GM23338 (cell line): ENCODE measurements around the gene PIK3CG.

Experiments
- CREB1 ChIP-seq: fragments of 250-450 bp; sonication (Bioruptor Pico); IDR thresholded peaks from 2 replicates; pipeline ENCODE4 v1.5.0; 2020; ENCODE audit warnings: low read depth, mild to moderate bottlenecking, moderate library complexity
- CTCF ChIP-seq, 2 experiments: fragments of 200-600 bp in 1 of 2; sonication (generic) in 1 of 2; conservative IDR thresholded peaks; 2 replicates each; pipeline versions ENCODE4 v1.5.1 to v1.6.1; 2016 to 2017; ENCODE audit warnings: antibody characterized with exemption in 2 of 2, low read depth in 2 of 2, mild to moderate bottlenecking in 2 of 2, moderate library complexity in 1 of 2
- ETS1 ChIP-seq: IDR thresholded peaks from 2 replicates; pipeline ENCODE4 v1.6.1; 2016; ENCODE audit warnings: antibody characterized with exemption
- EZH2 ChIP-seq: fragments of 200-600 bp; sonication (generic); IDR thresholded peaks from one replicate; pipeline ENCODE4 v1.8.0; 2017; ENCODE audit warnings: antibody characterized with exemption, mild to moderate bottlenecking, low read depth; ENCODE audit not compliant: unreplicated experiment
- EZH2phosphoT487 ChIP-seq: fragments of 200-600 bp; sonication (generic); IDR thresholded peaks from one replicate; pipeline ENCODE4 v1.8.1; 2018; ENCODE audit warnings: antibody characterized with exemption; ENCODE audit not compliant: unreplicated experiment
- JUNB ChIP-seq: IDR thresholded peaks from one replicate; pipeline ENCODE4 v1.6.1; 2016; ENCODE audit warnings: antibody characterized with exemption; ENCODE audit not compliant: unreplicated experiment
- NANOG ChIP-seq: IDR thresholded peaks from 2 replicates; pipeline ENCODE4 v1.6.1; 2016; ENCODE audit warnings: antibody characterized with exemption, borderline replicate concordance
- POLR2AphosphoS5 ChIP-seq: IDR thresholded peaks from 2 replicates; pipeline ENCODE4 v1.6.1; 2016; ENCODE audit warnings: antibody characterized with exemption, low read depth
- ZNF114 ChIP-seq: fragments of 250-450 bp; sonication (Bioruptor Pico); IDR thresholded peaks from 2 replicates; pipeline ENCODE4 v1.5.0; 2020; ENCODE audit warnings: mild to moderate bottlenecking, moderate library complexity
- ZNF331 ChIP-seq: fragments of 250-450 bp; sonication (Bioruptor Pico); IDR thresholded peaks from 2 replicates; pipeline ENCODE4 v1.5.0; 2020; ENCODE audit warnings: low read depth, mild to moderate bottlenecking, moderate library complexity
- ZNF462 ChIP-seq: fragments of 250-450 bp; sonication (Bioruptor Pico); IDR thresholded peaks from 2 replicates; pipeline ENCODE4 v1.5.0; 2020; ENCODE audit warnings: mild to moderate bottlenecking, moderate library complexity
- TF ChIP-seq, protein P1 (sequence below): IDR thresholded peaks from one replicate; pipeline ENCODE4 v1.6.1; 2018; ENCODE audit warnings: antibody characterized with exemption; ENCODE audit not compliant: unreplicated experiment

DNA sequence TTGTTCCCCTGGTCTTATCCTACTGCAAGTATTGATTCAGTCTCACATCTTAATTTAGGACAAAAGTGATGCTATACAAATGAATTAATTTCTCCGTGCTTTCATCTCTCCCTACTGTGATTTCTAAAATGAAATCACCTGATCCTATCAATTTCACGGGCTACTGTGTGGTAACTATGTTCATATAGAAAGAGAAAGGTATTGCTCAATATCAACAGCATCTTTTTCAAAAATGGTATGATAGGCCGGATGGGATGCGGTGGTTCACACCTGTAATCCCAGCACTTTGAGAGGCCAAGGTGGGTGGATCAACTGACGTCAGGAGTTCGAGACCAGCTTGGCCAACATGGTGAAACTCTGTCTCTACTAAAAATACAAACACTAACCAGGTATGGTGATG, 71.2 kb downstream of the PIK3CG start:
- no peak for TF ChIP-seq POLR2AphosphoS5
- no peak for TF ChIP-seq CTCF (conservative IDR thresholded peaks at IDR 0.05; ENCODE audit: low read depth in 2 of 2)
- TF ChIP-seq, protein P1, sequence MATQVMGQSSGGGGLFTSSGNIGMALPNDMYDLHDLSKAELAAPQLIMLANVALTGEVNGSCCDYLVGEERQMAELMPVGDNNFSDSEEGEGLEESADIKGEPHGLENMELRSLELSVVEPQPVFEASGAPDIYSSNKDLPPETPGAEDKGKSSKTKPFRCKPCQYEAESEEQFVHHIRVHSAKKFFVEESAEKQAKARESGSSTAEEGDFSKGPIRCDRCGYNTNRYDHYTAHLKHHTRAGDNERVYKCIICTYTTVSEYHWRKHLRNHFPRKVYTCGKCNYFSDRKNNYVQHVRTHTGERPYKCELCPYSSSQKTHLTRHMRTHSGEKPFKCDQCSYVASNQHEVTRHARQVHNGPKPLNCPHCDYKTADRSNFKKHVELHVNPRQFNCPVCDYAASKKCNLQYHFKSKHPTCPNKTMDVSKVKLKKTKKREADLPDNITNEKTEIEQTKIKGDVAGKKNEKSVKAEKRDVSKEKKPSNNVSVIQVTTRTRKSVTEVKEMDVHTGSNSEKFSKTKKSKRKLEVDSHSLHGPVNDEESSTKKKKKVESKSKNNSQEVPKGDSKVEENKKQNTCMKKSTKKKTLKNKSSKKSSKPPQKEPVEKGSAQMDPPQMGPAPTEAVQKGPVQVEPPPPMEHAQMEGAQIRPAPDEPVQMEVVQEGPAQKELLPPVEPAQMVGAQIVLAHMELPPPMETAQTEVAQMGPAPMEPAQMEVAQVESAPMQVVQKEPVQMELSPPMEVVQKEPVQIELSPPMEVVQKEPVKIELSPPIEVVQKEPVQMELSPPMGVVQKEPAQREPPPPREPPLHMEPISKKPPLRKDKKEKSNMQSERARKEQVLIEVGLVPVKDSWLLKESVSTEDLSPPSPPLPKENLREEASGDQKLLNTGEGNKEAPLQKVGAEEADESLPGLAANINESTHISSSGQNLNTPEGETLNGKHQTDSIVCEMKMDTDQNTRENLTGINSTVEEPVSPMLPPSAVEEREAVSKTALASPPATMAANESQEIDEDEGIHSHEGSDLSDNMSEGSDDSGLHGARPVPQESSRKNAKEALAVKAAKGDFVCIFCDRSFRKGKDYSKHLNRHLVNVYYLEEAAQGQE, result no peak
- no peak for TF ChIP-seq JUNB
- TF ChIP-seq ZNF462 (CRISPR knock-in tag), result no peak
- no peak for TF ChIP-seq ETS1
- no peak for TF ChIP-seq CREB1 (CRISPR knock-in tag)
- TF ChIP-seq EZH2, result no peak
- no peak for TF ChIP-seq EZH2phosphoT487
- no peak for TF ChIP-seq ZNF331 (CRISPR knock-in tag)
- TF ChIP-seq ZNF114 (CRISPR knock-in tag), result no peak
- TF ChIP-seq NANOG, result no peak
